DOHH2 (cell line): ENCODE results near the gene APOBEC3A.

Experiments used
- CTCF ChIP-seq: fragments of 200-600 bp; sonication (generic); IDR thresholded peaks from one replicate; pipeline ENCODE4 v1.5.1; 2014; ENCODE audit warnings: antibody characterized with exemption, mild to moderate bottlenecking, low read depth, low read length; ENCODE audit not compliant: poor library complexity, severe bottlenecking
- EZH2phosphoT487 ChIP-seq: fragments of 200-600 bp; sonication (generic); IDR thresholded peaks from 2 replicates; pipeline ENCODE4 v1.6.1; 2017; ENCODE audit warnings: borderline replicate concordance, mild to moderate bottlenecking, antibody characterized with exemption, low read length, moderate library complexity, mixed read lengths

- TF ChIP-seq CTCF (no peak), EZH2phosphoT487 (no peak)
These were observed 5.0 kb upstream of the APOBEC3A start for GRCh38 chr22:38952281-38952993.
